HL-60 (cell line): ENCODE measurements around the gene RIOK1.

Source experiments
- DNase-seq, 2 experiments: peaks; one replicate each; pipeline ENCODE4 v3.0.0-alpha.2; 2010 to 2020; ENCODE audit warnings: low read depth in 1 of 2, low spot score in 1 of 2
- H3K27ac ChIP-seq: fragments of 250-450 bp; sonication (Bioruptor Pico); replicated peaks from 2 replicates; pipeline ENCODE4 v1.5.1; 2020; ENCODE audit warnings: mild to moderate bottlenecking, moderate library complexity
- H3K27me3 ChIP-seq: fragments of 250-450 bp; sonication (Bioruptor Pico); 2 replicates; pipeline ENCODE4 v1.5.1; 2021; ENCODE audit warnings: mild to moderate bottlenecking, moderate library complexity; ENCODE audit not compliant: insufficient read depth, poor library complexity, severe bottlenecking
- H3K4me3 ChIP-seq: replicated peaks from 2 replicates; pipeline ENCODE4 v1.5.1; 2011; ENCODE audit warnings: mild to moderate bottlenecking, control low read depth, low read length; ENCODE audit not compliant: insufficient read depth
- GABPA ChIP-seq: IDR thresholded peaks from 2 replicates; pipeline ENCODE4 v1.6.1; 2012; ENCODE audit warnings: low read depth
- POLR2AphosphoS5 ChIP-seq: IDR thresholded peaks from 2 replicates; pipeline ENCODE4 v1.6.1; 2012; ENCODE audit warnings: low read depth
- SPI1 ChIP-seq: IDR thresholded peaks from 2 replicates; pipeline ENCODE4 v1.6.1; 2012; ENCODE audit warnings: low read depth, mild to moderate bottlenecking, borderline replicate concordance
- TF ChIP-seq, protein P1 (sequence below): IDR thresholded peaks from 2 replicates; pipeline ENCODE4 v1.6.1; 2012; ENCODE audit warnings: low read depth; ENCODE audit not compliant: insufficient replicate concordance
- TF ChIP-seq, protein P2 (sequence below): IDR thresholded peaks from one replicate; pipeline ENCODE4 v1.5.1; 2011; ENCODE audit warnings: low read length, control low read depth, inconsistent platforms; ENCODE audit not compliant: insufficient read depth

RIOK1 gene

GRCh38 chr6:7389162-7389450 lies 502 bp upstream of the RIOK1 start:
- Histone ChIP-seq H3K27ac (peak overlapping the region; percentile 90), H3K4me3 (peak overlapping the region; percentile 59), H3K27me3 (no peaks in the 10 kb centered on the region)
- TF ChIP-seq SPI1 (no peak), GABPA (no peak), POLR2AphosphoS5 (no peak)
- TF ChIP-seq, protein P1, sequence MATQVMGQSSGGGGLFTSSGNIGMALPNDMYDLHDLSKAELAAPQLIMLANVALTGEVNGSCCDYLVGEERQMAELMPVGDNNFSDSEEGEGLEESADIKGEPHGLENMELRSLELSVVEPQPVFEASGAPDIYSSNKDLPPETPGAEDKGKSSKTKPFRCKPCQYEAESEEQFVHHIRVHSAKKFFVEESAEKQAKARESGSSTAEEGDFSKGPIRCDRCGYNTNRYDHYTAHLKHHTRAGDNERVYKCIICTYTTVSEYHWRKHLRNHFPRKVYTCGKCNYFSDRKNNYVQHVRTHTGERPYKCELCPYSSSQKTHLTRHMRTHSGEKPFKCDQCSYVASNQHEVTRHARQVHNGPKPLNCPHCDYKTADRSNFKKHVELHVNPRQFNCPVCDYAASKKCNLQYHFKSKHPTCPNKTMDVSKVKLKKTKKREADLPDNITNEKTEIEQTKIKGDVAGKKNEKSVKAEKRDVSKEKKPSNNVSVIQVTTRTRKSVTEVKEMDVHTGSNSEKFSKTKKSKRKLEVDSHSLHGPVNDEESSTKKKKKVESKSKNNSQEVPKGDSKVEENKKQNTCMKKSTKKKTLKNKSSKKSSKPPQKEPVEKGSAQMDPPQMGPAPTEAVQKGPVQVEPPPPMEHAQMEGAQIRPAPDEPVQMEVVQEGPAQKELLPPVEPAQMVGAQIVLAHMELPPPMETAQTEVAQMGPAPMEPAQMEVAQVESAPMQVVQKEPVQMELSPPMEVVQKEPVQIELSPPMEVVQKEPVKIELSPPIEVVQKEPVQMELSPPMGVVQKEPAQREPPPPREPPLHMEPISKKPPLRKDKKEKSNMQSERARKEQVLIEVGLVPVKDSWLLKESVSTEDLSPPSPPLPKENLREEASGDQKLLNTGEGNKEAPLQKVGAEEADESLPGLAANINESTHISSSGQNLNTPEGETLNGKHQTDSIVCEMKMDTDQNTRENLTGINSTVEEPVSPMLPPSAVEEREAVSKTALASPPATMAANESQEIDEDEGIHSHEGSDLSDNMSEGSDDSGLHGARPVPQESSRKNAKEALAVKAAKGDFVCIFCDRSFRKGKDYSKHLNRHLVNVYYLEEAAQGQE: no peak
- TF ChIP-seq, protein P2, sequence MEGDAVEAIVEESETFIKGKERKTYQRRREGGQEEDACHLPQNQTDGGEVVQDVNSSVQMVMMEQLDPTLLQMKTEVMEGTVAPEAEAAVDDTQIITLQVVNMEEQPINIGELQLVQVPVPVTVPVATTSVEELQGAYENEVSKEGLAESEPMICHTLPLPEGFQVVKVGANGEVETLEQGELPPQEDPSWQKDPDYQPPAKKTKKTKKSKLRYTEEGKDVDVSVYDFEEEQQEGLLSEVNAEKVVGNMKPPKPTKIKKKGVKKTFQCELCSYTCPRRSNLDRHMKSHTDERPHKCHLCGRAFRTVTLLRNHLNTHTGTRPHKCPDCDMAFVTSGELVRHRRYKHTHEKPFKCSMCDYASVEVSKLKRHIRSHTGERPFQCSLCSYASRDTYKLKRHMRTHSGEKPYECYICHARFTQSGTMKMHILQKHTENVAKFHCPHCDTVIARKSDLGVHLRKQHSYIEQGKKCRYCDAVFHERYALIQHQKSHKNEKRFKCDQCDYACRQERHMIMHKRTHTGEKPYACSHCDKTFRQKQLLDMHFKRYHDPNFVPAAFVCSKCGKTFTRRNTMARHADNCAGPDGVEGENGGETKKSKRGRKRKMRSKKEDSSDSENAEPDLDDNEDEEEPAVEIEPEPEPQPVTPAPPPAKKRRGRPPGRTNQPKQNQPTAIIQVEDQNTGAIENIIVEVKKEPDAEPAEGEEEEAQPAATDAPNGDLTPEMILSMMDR: no peak
- DNase-seq: peak in 1 of 2 experiments; percentile 82

DNA sequence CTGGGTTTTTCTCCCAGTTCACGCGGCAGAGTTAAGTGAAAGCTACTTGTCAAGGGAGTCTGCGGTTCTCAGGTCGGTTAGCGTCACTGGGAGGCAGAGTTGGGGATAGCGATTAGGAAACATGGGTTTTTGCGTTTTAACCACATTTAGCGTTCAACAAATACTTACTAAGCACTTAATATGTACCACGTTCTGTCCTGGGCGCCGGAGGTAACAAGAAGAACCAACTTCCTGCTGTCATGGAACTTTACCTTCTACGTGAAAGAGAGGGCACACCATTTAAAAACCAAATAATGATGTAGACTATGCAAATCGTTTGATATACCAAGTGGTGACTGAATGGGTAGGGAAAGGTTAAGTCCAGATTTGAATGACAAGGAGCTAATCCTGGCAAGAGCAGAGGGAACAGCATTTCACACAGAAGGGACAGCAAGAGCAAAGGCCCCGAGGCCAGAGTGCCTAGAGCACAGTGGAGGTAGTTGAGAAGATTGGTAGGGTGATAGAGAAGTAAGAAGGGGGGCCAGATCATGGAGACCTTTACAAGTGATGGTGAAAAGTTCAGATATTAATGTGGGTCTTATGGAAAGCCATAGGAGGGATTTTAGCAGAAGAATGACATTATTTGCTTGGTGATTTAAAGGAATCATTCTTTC lies 744 bp downstream of the RIOK1 start:
- Histone ChIP-seq H3K27ac (peak overlapping the region; percentile 90), H3K4me3 (peak overlapping the region; percentile 59), H3K27me3 (no peaks in the 10 kb centered on the region)
- no peak for TF ChIP-seq GABPA
- TF ChIP-seq, protein P2: no peak
- no peak for TF ChIP-seq SPI1
- TF ChIP-seq POLR2AphosphoS5: no peak
- TF ChIP-seq, protein P1: no peak
- no peak for DNase-seq

- peak overlapping the region; percentile 59 for H3K4me3 ChIP-seq
- H3K27me3 ChIP-seq: no peaks in the 10 kb centered on the region
- no peak overlapping the region for H3K27ac ChIP-seq
- TF ChIP-seq, protein P2: no peak
- TF ChIP-seq SPI1: peak; percentile 78
- DNase-seq: no peak
Measured at GRCh38 chr6:7391151-7391550, 1.5 kb downstream of the RIOK1 start.

- TF ChIP-seq SPI1: no peak
- no peak for TF ChIP-seq POLR2AphosphoS5
- TF ChIP-seq, protein P2: no peak
- TF ChIP-seq, protein P1: no peak
- TF ChIP-seq GABPA: no peak
- no peak overlapping the region for H3K27ac ChIP-seq
- DNase-seq: no peak
- H3K4me3 ChIP-seq: no peak overlapping the region
- no peaks in the 10 kb centered on the region for H3K27me3 ChIP-seq
Measured at GRCh38 chr6:7392402-7392801, 2.8 kb downstream of the RIOK1 start.
